Activated B cell treated with CpG ODN at 0.5 μM for 24 hours (primary cell): ENCODE results near the gene CTSW. TPM values are rescaled to one million over a fixed set of nuclear protein-coding genes. Genes with fewer than 3 reads are reported as not detected.
"Not testable (repeated sequence)": the region's sequence is repeated elsewhere in the genome, so short reads cannot be mapped to it uniquely, and the experiment has no call there.

Source experiments
- ATAC-seq: fragments of 200-7000 bp; cut with Tn5 transposase; one replicate; pipeline ENCODE4 v1.10.0; 2021; ENCODE audit warnings: low read depth, mild to moderate bottlenecking, moderate library complexity
- CTCF ChIA-PET: fragments of 350-600 bp; sonication (Branson Sonifier 250); formaldehyde crosslinking; loops from one replicate; lab custom pipeline; 2021; ENCODE audit warnings: antibody characterized with exemption; lab: Charles Lee
- POLR2A ChIA-PET: fragments of 350-600 bp; sonication (Branson Sonifier 250); formaldehyde crosslinking; loops from one replicate; lab custom pipeline; 2021; ENCODE audit warnings: antibody characterized with exemption; lab: Charles Lee
- DNase-seq: peaks from one replicate; pipeline ENCODE4 v3.0.0; 2022
- H3K27ac Mint-ChIP-seq: one replicate; pipeline ENCODE4 v1.8.0; 2020; ENCODE audit warnings: mixed read lengths
- H3K27me3 Mint-ChIP-seq: one replicate; pipeline ENCODE4 v1.8.0; 2021; ENCODE audit warnings: mixed read lengths
- H3K36me3 Mint-ChIP-seq: one replicate; pipeline ENCODE4 v1.8.0; 2021; ENCODE audit warnings: low read depth, mixed read lengths
- H3K4me1 Mint-ChIP-seq: one replicate; pipeline ENCODE4 v1.8.0; 2021; ENCODE audit warnings: mixed read lengths
- H3K4me3 Mint-ChIP-seq: one replicate; pipeline ENCODE4 v1.8.0; 2020; ENCODE audit warnings: mild to moderate bottlenecking, mixed read lengths
- H3K9me3 Mint-ChIP-seq: one replicate; pipeline ENCODE4 v1.8.0; 2020; ENCODE audit warnings: mixed read lengths
- intact Hi-C: fragments of 100-400 bp; cut with micrococcal nuclease; formaldehyde crosslinking; loops from one replicate; pipeline ENCODE4 v1.15.1; 2024
- total RNA-seq: library from RNA; stranded (reverse); gene quantifications from 2 replicates; pipeline ENCODE4 v1.2.3, GENCODE V29; 2022
- TF ChIP-seq, protein P1 (sequence below): fragments of 200-600 bp; IDR thresholded peaks from one replicate; pipeline ENCODE4 v1.8.0; 2022; ENCODE audit warnings: antibody characterized with exemption, mild to moderate bottlenecking

CTSW gene, protein sequence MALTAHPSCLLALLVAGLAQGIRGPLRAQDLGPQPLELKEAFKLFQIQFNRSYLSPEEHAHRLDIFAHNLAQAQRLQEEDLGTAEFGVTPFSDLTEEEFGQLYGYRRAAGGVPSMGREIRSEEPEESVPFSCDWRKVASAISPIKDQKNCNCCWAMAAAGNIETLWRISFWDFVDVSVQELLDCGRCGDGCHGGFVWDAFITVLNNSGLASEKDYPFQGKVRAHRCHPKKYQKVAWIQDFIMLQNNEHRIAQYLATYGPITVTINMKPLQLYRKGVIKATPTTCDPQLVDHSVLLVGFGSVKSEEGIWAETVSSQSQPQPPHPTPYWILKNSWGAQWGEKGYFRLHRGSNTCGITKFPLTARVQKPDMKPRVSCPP
- 0.59 and 0.93 TPM in 2 replicates for total RNA-seq

- H3K27ac Mint-ChIP-seq: no peak within 1 kb of the TSS
- peak; percentile 8 for ATAC-seq
- POLR2A ChIA-PET: interaction anchor here (1.1 kb wide), 1 partner anchor 21 kb away, joined by 4 read pairs; no protein-coding TSS in a partner anchor
- peaks cover 19% of the 10 kb centered on the region for H3K4me1 Mint-ChIP-seq
- DNase-seq: no peak
- H3K9me3 Mint-ChIP-seq: no peaks in the 10 kb centered on the region
- no peak within 1 kb of the TSS for H3K4me3 Mint-ChIP-seq
- CTCF ChIA-PET: interaction anchor here (1.2 kb wide), 1 partner anchor 20 kb away, joined by 4 read pairs; no protein-coding TSS in a partner anchor
- intact Hi-C loops: loop anchor here (10.0 kb wide), 1 partner anchor 255 kb away; no protein-coding TSS in a partner anchor
- peaks cover 25% of the 10 kb centered on the region for H3K36me3 Mint-ChIP-seq
- TF ChIP-seq, protein P1, sequence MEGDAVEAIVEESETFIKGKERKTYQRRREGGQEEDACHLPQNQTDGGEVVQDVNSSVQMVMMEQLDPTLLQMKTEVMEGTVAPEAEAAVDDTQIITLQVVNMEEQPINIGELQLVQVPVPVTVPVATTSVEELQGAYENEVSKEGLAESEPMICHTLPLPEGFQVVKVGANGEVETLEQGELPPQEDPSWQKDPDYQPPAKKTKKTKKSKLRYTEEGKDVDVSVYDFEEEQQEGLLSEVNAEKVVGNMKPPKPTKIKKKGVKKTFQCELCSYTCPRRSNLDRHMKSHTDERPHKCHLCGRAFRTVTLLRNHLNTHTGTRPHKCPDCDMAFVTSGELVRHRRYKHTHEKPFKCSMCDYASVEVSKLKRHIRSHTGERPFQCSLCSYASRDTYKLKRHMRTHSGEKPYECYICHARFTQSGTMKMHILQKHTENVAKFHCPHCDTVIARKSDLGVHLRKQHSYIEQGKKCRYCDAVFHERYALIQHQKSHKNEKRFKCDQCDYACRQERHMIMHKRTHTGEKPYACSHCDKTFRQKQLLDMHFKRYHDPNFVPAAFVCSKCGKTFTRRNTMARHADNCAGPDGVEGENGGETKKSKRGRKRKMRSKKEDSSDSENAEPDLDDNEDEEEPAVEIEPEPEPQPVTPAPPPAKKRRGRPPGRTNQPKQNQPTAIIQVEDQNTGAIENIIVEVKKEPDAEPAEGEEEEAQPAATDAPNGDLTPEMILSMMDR: no peak
- H3K27me3 Mint-ChIP-seq: no peaks in the 10 kb centered on the region
These were observed at the start of gene CTSW for GRCh38 chr11:65879617-65880016. Gene CTSW, plus strand, starts transcription at chr11:65879837. Its CDS starts 18 bp downstream, at chr11:65879855.

GRCh38 chr11:65832231-65832630 lies 47.4 kb upstream of the CTSW start:
- H3K36me3 Mint-ChIP-seq, intact Hi-C loops, H3K4me1 Mint-ChIP-seq, H3K27me3 Mint-ChIP-seq, DNase-seq, H3K4me3 Mint-ChIP-seq, H3K27ac Mint-ChIP-seq, ATAC-seq, H3K9me3 Mint-ChIP-seq: not testable (repeated sequence)
- ChIA-PET POLR2A (interaction anchor here (1.2 to 2.8 kb wide), 9 partner anchors 18 to 262 kb away, joined by 3 to 46 read pairs (median 5); partner anchors contain the start of genes AP5B1, CFL1, KAT5 and MUS81), CTCF (interaction anchor here (1.2 to 2.3 kb wide), 6 partner anchors 15 to 58 kb away, joined by 3 to 11 read pairs (median 6); partner anchors contain the start of genes AP5B1, CCDC85B, FIBP and MUS81)

DNA sequence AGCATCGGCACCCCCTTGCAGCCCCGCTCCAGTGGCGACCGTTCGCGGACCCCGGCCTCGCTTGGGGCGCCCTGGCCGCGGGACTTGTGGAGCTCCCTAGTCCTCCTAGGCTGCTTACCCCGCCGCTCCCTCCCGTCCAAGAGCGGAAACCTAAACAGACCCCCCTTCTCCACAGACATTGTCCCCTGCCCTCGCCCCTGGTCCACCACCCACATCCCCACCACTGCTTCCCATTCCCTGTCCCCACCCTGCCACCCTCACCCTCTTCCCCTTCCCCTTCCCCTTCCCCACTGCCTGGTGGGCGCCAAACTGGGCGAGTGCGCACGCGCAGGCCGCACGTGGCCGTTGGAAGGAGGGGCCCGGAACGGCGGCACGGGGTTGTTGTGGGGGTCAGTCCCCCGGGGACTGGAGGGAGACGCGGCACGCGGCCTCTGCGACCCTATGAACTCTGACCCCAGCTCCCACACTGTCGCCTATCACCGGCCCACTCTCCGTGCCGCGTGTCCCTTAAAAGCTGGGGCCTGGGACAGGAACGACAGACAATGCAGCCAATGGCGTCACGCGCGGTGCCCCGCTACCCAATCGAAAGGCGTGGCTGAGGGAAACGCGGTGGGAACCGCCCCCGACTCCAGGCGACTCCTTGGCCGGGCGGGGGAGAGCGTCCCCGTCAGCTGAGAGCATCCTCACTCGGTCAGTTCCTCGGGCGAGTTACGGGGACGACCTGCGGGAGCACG lies 46.2 kb upstream of the CTSW start, which contains the start of gene SNX32:
Gene SNX32, plus strand, starts transcription at position 667 of the 734 bp plus-strand sequence. CDS start 103 bp downstream, outside the sequence.
- intact Hi-C loops: loop anchor here (1.0 kb wide), 1 partner anchor 25 kb away; the partner anchor contains the start of gene CFL1

GRCh38 chr11:65834202-65834601 lies 45.4 kb upstream of the CTSW start:
- CTCF ChIA-PET: interaction anchor here (1.8 to 2.3 kb wide), 3 partner anchors 25 to 54 kb away, joined by 9 to 11 read pairs (median 10); partner anchors contain the start of genes AP5B1 and MUS81
- Mint-ChIP-seq H3K4me1 (peaks cover 8% of the 10 kb centered on the region), H3K4me3 (no peak overlapping the region), H3K27ac (no peak overlapping the region), H3K36me3 (no peaks in the 10 kb centered on the region), H3K9me3 (no peaks in the 10 kb centered on the region), H3K27me3 (no peaks in the 10 kb centered on the region)
- POLR2A ChIA-PET: interaction anchor here (1.2 to 2.8 kb wide), 9 partner anchors 8 to 219 kb away, joined by 4 to 46 read pairs (median 8); partner anchors contain the start of genes CCDC85B, CFL1, KAT5 and MUS81
- DNase-seq (no peak), ATAC-seq (no peak)
- TF ChIP-seq, protein P1: no peak
- intact Hi-C loops: no loop called here

More for the DNA sequence above, 46.2 kb upstream of the CTSW start, which contains the start of gene SNX32:
- no peak within 1 kb of the TSS for H3K4me3 Mint-ChIP-seq
- peak; percentile 92 for DNase-seq
- TF ChIP-seq, protein P1: no peak
- no peaks in the 10 kb centered on the region for H3K9me3 Mint-ChIP-seq
- H3K27me3 Mint-ChIP-seq: no peaks in the 10 kb centered on the region
- no peaks in the 10 kb centered on the region for H3K36me3 Mint-ChIP-seq
- ChIA-PET POLR2A (interaction anchor here (0.6 to 2.8 kb wide), 18 partner anchors 9 to 966 kb away, joined by 3 to 46 read pairs (median 6); partner anchors contain the start of genes AP5B1, CCDC85B, CFL1 and FIBP), CTCF (interaction anchor here (0.7 to 2.3 kb wide), 8 partner anchors 10 to 189 kb away, joined by 3 to 11 read pairs (median 4); partner anchors contain the start of genes AP5B1, CCDC85B, FIBP and MUS81)
- H3K27ac Mint-ChIP-seq: no peak within 1 kb of the TSS
- peak; percentile 99 for ATAC-seq
- H3K4me1 Mint-ChIP-seq: peaks cover 8% of the 10 kb centered on the region

- H3K27ac Mint-ChIP-seq: no peak overlapping the region
- ChIA-PET CTCF (no interaction called here), POLR2A (interaction anchor here (1.3 kb wide), 1 partner anchor 8 kb away, joined by 4 read pairs; the partner anchor contains the start of gene SNX32)
- H3K36me3 Mint-ChIP-seq: no peaks in the 10 kb centered on the region
- DNase-seq (no peak), ATAC-seq (no peak)
- H3K4me3 Mint-ChIP-seq: no peak overlapping the region
- H3K27me3 Mint-ChIP-seq: no peaks in the 10 kb centered on the region
- intact Hi-C loops: no loop called here
- TF ChIP-seq, protein P1: no peak
- H3K9me3 Mint-ChIP-seq: no peaks in the 10 kb centered on the region
- no peaks in the 10 kb centered on the region for H3K4me1 Mint-ChIP-seq
These were observed 37.5 kb upstream of the CTSW start for GRCh38 chr11:65842144-65842543.
